AG09319 (cell line): ENCODE measurements around the gene PRKAG3.

Source experiments
- DNase-seq: peaks from one replicate; pipeline ENCODE4 v3.0.0-alpha.2; 2010; ENCODE audit warnings: low read depth; ENCODE audit errors: extremely low read depth
- CTCF ChIP-seq: IDR thresholded peaks from 2 replicates; pipeline ENCODE4 v1.5.1; 2011; ENCODE audit warnings: low read depth, mild to moderate bottlenecking, inconsistent platforms, low read length, moderate library complexity

Gene PRKAG3

GRCh38 chr2:218805627-218806026, 26.0 kb downstream of the PRKAG3 start:
- DNase-seq: no peak
- TF ChIP-seq CTCF: no peak

- no peak for DNase-seq
- TF ChIP-seq CTCF: no peak
Measured at GRCh38 chr2:218804817-218805216, 26.8 kb downstream of the PRKAG3 start.

GRCh38 chr2:218802386-218802994, 29.1 kb downstream of the PRKAG3 start:
- no peak for DNase-seq
- TF ChIP-seq CTCF: no peak

GRCh38 chr2:218799990-218800389, 31.6 kb downstream of the PRKAG3 start:
- DNase-seq: no peak
- no peak for TF ChIP-seq CTCF

GRCh38 chr2:218798767-218799504, 32.7 kb downstream of the PRKAG3 start:
- TF ChIP-seq CTCF: no peak
- no peak for DNase-seq

- no peak for TF ChIP-seq CTCF
Measured at GRCh38 chr2:218796691-218797090, 34.9 kb downstream of the PRKAG3 start.

GRCh38 chr2:218792433-218792832, 39.2 kb downstream of the PRKAG3 start:
- DNase-seq: no peak
- TF ChIP-seq CTCF: no peak

More at GRCh38 chr2:218796691-218797090, 34.9 kb downstream of the PRKAG3 start:
- DNase-seq: no peak
